SK-N-MC (cell line): ENCODE measurements around the gene ALMS1.

Experiments used
- EZH2 ChIP-seq: fragments of 200-600 bp; sonication (generic); IDR thresholded peaks from one replicate; pipeline ENCODE4 v1.6.1; 2017; ENCODE audit warnings: antibody characterized with exemption
- FOXP2 ChIP-seq: optimal IDR thresholded peaks from 2 replicates; pipeline ENCODE3; 2011; ENCODE audit warnings: mild to moderate bottlenecking, moderate library complexity; ENCODE audit not compliant: insufficient read depth; ENCODE audit errors: extremely low read length, control extremely low read depth
- POLR2AphosphoS5 ChIP-seq: IDR thresholded peaks from 2 replicates; pipeline ENCODE4 v1.6.1; 2012; ENCODE audit warnings: mild to moderate bottlenecking, low read depth, low read length, borderline replicate concordance

- TF ChIP-seq POLR2AphosphoS5, result no peak
- TF ChIP-seq EZH2, result no peak
- TF ChIP-seq FOXP2, result no peak
These were observed 150.7 kb downstream of the ALMS1 start for GRCh38 chr2:73536133-73536840.
